HG02970 (cell line): ENCODE data around the gene SLC25A26.

Source experiments
- ATAC-seq: cut with Tn5 transposase; IDR thresholded peaks from one replicate; pipeline ENCODE4 v1.9.1; 2021; ENCODE audit warnings: mild to moderate bottlenecking, moderate library complexity, moderate number of reproducible peaks; ENCODE audit not compliant: unreplicated experiment, low FRiP score

The SLC25A26 gene

DNA sequence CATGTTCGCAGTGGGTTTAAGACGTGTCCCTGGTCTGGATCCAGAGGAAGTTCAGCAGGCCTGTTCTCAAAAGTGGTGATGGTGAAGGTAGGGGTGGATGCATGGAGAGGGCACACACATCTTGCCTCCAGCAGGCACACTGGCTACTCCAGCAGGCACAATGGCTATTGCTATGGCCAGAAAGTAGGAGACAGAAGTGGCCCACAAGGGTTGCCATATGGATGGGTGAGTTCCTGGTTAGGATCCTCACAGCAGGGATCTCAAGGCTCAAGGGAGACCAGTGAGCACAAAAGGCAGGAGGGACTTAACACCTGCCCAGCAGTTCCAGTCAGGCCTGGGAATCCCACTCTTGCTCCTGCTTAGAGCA is 172.1 kb downstream of the SLC25A26 start:
- ATAC-seq: no peak

- peak; percentile 21 for ATAC-seq
These were observed 172.7 kb downstream of the SLC25A26 start for GRCh38 chr3:66393333-66394005.

DNA sequence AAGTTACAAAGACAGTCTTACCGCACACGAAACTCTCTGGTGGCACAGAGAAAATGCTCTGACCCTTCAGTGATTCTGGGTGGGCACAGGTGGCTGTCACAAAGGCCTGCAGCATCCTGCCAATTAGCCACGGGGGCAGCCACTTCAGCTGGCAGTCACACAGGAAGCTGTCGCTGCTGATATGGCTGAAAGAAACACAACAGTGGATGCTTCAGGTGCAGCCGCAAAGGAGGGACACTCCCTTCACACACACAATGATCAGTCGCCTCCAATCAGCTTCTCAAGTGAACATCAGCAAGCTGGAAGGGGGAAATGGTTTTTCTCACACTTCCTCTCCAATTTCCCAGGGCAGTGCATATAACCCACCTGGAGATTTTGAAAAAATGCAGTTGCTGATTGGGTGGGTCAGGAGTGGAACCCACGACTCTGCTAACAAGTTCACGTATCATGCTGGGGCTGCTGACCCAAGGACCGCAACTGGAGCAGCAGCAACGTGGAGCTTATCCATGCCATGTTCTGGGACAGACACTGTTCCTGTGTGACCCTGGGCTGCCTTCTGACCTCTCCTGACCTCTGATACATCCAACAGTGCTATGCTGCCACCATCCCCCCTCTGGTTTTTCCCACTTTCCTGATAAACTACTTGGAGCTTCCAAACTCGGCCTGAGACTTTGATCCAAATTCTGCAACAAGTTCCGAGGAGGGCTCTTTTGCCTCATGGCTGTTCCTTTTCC is 173.4 kb downstream of the SLC25A26 start:
- ATAC-seq: peak; percentile 70

GRCh38 chr3:66394753-66395249 is 174.0 kb downstream of the SLC25A26 start:
- ATAC-seq: no peak

DNA sequence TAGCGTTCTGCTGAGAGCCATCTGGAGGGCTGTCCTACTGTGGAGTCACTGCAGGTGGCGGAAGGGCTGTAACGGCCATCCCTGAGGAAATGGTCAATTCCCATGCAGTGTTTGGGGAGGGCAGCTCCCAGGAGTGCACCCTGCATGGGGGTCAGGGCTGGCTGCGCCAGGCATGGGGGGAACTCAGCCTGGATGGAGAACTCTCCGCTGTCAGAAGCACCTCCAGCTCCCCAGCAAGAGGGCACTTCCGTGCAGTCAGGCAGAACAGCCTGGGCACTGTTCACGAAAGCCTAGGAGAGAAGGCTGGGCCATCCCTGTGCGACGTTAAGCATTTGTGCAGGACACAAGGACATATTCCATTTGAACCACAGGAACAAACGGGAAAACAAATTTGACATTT is 174.8 kb downstream of the SLC25A26 start:
- ATAC-seq: no peak

DNA sequence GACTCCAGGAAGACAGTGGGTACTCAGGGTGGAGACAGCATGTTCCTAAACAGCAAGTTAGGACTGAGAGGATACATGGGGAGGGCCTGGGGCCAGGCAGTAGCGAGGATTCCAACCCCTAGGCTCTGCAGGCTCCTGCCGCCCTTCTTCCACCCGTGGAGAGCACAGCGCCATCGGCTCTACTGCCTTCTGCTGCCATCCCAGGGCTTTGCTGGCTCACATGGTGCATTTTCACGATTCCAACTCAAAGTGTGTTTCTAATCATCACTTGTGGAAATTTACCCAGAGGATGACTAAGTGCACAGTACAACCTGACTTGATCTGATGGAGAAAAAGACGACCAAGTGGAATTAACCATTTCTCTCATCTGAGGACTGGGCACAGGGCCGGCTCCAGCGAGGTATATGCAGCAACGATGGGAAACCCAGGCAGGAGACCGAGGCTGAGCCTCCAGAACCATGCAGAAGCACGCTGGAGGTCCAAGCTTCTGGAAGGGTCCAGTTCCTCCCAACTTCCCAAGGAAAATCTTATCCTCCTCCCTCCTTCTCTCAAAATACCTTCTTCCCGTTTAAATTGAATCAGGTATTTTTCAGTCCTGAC is 175.5 kb downstream of the SLC25A26 start:
- ATAC-seq: no peak

GRCh38 chr3:66396888-66397287 is 176.1 kb downstream of the SLC25A26 start:
- no peak for ATAC-seq

GRCh38 chr3:66397745-66398144 is 176.9 kb downstream of the SLC25A26 start:
- no peak for ATAC-seq

DNA sequence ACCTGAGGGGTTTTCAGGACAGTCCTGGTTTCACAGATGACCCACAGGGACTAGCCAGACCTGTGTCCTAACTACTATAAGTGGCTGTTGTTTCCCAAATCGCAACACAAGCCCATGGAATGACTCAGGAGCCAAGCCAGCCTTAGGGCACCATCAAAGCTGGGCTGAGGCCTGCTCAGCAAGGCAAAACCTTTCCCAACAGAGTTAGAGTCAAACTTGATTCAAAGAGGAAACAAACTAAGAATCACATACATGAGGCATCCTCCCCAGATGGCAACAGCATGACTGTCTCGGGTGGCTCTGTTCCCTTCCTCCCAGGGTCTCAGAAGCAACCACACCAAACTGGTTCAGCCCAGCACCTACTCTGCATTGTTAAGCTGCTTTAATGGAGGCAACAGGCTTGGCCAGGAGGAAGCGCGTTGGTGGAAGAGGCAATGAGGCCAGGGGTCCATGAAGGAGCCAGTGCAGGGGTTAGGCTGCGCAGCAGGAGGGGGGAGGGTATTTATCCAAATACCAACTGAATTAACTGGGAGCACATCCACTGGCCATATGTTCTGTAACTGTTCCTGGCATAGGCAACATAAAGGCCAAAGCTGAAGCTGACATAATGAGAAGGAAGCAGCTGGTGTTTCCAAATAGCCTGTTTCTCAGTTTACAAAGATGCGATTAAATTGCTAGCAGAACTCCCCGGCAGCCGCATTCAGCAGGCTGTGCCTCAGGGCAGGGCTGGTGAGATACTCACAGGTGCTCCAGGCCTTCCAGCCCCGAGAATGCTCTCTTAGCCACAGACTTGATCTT is 177.6 kb downstream of the SLC25A26 start:
- ATAC-seq: no peak

DNA sequence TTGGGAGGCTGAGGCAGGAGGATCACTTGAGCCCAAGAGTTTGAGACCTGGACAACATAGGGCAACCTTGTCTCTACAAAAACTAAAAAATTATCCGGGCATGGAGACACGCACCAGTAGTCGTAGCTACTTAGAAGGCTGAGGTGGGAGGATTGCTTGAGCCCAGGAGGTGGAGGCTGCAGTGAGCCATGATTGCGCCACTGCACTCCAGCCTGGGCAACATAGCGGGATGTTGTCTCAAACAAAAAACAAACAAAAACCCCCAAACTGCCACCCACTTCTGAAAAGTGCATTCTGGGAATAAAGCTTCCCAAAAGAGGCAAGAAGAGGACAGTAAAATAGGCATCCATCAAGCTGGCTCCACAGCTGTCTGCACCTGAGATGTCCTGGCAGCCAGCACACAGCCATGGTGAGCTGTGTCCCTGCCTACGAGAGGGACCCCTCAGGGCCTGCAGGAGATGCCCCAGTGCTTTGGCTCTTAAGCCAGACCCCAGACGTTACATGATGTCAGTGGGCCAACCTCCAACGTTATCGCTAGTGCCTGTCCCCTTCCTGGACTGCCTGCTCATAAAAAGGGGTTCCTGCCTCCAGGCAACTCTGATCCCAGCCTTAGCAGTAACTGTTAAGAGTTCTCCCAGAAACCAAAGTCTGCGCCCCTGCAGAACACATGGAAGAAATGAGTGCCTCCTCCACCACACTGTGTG is 178.9 kb downstream of the SLC25A26 start:
- ATAC-seq: no peak

GRCh38 chr3:66400411-66401156 is 179.8 kb downstream of the SLC25A26 start:
- ATAC-seq: no peak

GRCh38 chr3:66401157-66401550 is 180.4 kb downstream of the SLC25A26 start:
- no peak for ATAC-seq

DNA sequence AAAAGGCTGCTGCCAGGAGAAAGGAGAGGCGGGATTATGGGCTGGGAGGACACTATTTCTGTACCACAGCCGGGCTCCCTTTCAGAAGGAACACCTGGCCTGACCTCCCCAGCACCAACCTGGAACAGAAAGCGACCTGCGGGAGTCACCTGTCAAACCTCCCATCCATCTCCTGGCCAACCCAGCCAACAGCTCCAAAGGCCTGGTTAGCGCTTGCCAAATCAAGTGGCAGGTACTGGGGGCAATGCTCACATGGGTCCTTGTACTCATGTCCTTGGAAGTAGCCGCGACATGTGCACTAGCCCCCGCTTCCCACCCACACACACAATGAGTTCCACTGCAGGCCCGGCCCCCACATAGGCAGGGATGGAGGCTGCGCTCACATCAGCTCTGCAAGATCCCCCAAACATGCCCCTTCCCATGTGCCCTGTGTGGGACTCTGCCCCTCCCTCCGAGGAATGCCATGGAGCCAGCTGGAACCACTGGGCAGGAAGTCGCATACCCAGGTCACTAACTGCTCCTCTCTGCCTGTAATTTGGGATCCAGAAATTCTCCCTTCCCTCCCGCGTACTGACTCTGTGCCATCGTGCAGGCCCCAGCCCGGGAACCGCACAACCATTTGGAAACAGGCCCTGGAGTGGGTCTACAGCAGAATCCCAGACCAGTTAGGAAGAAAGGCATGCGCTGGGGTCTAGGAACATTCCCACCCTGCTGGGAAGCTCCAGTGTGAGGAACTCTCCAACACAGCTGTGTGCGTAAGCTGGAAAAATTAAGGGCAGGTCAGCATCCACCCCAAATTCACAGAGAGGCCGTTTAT is 181.1 kb downstream of the SLC25A26 start:
- no peak for ATAC-seq

GRCh38 chr3:66402596-66403290 is 181.9 kb downstream of the SLC25A26 start:
- ATAC-seq: no peak

DNA sequence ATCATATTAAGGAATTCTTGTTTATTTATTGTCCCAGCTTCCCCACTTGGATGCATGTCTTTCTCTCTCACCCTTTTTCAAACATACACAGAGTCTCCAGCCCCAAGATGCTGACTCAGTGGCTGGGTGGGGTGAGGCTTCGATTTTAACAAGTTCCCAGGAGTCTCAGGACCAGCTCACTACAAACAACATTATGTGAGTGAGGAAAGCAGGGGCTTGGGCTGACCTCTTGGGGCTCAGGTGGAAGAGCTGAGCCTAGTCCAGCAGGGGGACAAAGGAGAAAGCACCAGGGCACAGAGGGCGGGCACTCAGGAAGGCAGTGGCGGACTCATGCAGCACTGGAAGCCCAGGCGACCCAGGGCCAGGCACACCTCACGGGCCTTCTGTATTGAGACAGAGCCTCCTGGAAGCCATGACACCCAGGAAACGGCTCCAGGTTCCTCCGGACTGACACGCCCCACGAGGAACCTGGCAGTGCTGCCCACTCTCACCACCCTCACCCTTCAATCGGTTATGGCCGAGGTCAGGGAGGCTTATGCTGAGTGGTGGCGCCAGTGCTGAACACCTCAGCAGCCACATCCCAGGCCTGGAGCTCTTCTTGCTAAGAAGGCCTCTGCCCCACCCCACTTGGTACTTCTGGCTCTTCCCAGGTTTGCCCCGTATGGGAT is 182.7 kb downstream of the SLC25A26 start:
- ATAC-seq: no peak

GRCh38 chr3:66404197-66404596 is 183.4 kb downstream of the SLC25A26 start:
- no peak for ATAC-seq

GRCh38 chr3:66404903-66405700 is 184.3 kb downstream of the SLC25A26 start:
- no peak for ATAC-seq
